Muscle layer of colon (tissue), 2 donors: ENCODE results near the gene CDH11.

Experiments used
- H3K27ac ChIP-seq: one replicate; pipeline ENCODE4 v1.7.0; 2013; ENCODE audit warnings: low read depth, mild to moderate bottlenecking, low read length, moderate library complexity
- H3K27me3 ChIP-seq, 2 donors: one replicate each; pipeline ENCODE4 v1.7.0; 2013; ENCODE audit warnings: low read length in 2 of 2, mild to moderate bottlenecking in 2 of 2; ENCODE audit not compliant: insufficient read depth in 2 of 2, control insufficient read depth in 1 of 2
- H3K36me3 ChIP-seq: one replicate; pipeline ENCODE4 v1.7.0; 2013; ENCODE audit warnings: mild to moderate bottlenecking, low read length; ENCODE audit not compliant: insufficient read depth
- H3K4me1 ChIP-seq: one replicate; pipeline ENCODE4 v1.7.0; 2013; ENCODE audit warnings: mild to moderate bottlenecking, low read length; ENCODE audit not compliant: insufficient read depth
- H3K4me3 ChIP-seq, 2 donors: one replicate each; pipeline ENCODE4 v1.7.0; 2013; ENCODE audit warnings: low read length in 2 of 2, low read depth in 1 of 2, mild to moderate bottlenecking in 1 of 2, moderate library complexity in 1 of 2
- H3K9ac ChIP-seq: one replicate; pipeline ENCODE4 v1.7.0; 2013; ENCODE audit warnings: low read length
- H3K9me3 ChIP-seq: one replicate; pipeline ENCODE4 v1.7.0; 2013; ENCODE audit warnings: mild to moderate bottlenecking, low read length
- donor health status: abdominal sarcoma.
- donor health status: Adenocarcinoma of cecum.

The CDH11 gene

DNA sequence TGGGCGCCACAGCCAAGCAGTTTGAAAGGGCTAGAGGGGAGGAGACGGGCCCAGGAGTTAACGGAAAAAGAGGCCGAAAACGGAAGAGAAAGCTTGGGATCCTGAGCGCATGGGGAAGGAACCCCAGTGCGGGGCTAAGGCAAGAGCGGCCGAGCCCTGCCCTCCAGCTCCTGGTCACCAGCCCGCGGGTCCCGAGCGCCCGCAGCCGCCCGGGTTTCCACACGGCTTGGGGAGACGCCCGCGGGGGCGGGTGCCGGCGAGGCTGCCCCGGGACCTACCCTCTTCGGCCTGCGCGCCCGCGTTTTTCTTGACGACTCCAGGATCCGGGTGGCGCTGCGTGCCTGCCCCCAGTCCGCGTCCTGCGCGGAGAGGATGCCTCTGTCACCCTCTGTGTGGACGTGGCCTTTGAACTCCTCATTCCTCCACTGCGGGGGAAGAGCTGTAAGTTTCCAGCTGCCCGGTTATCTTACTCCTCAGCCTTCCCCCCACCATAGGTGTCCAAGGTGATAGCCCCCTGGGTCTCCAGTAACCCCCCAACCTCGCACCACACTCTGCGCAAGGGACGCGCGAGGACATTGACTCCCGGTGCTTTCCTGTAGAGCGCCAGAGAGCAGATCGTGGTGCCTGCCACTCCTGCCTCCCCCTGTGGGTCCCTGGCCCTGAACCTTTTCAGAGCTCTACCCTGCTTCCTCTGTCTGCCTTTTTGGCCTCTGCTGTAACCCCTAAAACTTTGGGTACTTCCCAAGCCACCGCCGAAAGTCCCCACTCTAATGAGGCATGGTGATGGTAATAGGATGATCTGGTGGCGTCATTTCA is 1.7 kb upstream of the CDH11 start:
- peaks cover 24% of the 10 kb centered on the region for H3K4me1 ChIP-seq
- no peaks in the 10 kb centered on the region for H3K9me3 ChIP-seq
- no peaks in the 10 kb centered on the region for H3K27me3 ChIP-seq
- peak overlapping the region; percentile 72 to 91 for H3K4me3 ChIP-seq
- peak overlapping the region; percentile 82 for H3K27ac ChIP-seq
- H3K36me3 ChIP-seq, result no peaks in the 10 kb centered on the region
- H3K9ac ChIP-seq, result peak overlapping the region; percentile 53

DNA sequence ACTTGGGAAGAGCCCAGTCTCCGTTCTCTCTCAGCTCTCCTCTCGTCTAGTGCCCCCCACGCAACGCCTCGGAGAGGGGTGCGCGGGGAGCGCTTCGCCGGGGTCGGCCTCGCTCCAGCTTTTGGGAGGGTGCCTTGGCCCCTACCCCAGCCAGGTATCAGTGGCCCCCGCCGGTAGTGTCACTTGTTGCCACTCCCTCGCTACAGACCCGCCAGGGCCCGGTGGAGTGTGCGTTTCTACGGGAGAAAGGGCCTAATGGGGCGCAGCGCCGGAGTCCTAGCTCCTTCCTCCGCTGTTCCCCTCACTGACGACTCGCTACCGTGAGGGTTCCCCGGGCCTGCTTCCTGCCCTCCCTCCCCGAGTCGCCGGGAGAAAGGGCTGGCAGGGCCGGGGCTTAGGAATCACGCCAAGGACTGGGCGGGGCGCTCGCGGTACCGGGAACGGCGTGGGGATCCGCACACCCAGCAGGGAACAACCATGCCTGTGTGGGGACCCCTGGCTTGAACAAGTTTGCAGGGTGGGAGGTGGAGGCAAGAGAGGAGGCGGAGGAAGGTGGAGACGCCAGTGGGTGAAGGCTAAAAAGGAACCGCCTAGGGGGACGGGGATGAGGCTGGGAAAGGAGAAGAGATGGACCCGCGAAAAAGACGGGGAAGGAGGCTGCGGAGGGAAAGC is 997 bp upstream of the CDH11 start:
- H3K9ac ChIP-seq, result peak overlapping the region; percentile 53
- H3K4me1 ChIP-seq, result peaks cover 30% of the 10 kb centered on the region
- H3K4me3 ChIP-seq, result peak overlapping the region; percentile 72 to 91
- no peaks in the 10 kb centered on the region for H3K9me3 ChIP-seq
- H3K27ac ChIP-seq, result peak overlapping the region; percentile 82
- no peaks in the 10 kb centered on the region for H3K36me3 ChIP-seq
- H3K27me3 ChIP-seq, result no peaks in the 10 kb centered on the region

DNA sequence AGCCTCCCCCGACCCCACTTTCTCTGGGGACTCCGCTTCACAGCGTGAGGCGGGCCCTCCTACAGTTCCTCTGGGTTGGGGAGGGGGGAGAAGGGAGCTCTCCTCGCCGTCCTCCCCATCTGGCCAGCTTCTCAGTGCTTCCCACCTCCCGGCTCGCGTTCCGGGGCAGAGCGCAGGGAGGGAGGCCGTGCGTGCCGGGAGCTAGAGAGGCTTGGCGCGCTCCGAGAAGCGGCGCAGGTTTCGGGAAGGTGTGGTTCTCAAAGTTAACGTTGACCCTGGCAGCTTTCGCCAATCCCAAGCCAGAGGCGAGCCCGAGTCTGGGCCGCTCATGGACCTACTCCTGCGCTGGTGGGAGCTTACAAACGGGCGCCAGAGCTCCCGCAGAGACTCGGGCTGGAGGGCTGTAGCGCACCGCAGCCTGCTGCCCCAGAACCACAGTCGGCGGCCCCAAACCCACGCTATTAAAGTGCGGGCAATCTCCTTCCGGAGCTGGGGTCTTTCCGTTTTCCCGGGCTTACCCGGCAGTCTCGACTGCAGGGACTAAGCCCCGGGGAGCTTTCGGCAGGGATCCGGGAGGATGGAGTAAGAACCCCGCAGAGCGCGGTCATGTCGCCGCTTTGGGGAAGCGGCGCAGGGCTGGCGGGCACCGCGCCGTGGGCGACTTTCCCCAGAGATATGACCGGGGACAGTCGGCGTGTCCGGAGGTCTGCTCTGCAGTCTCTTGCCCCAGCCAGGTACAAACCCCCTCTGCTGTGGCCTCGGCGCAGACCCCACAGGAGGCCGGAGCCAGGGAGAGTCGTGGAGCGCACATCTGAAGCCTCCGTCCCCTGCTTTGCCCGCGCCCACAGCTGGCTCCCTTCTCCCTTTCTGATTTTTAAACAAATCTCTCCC is 787 bp downstream of the CDH11 start:
- H3K9ac ChIP-seq, result peak overlapping the region; percentile 47

DNA sequence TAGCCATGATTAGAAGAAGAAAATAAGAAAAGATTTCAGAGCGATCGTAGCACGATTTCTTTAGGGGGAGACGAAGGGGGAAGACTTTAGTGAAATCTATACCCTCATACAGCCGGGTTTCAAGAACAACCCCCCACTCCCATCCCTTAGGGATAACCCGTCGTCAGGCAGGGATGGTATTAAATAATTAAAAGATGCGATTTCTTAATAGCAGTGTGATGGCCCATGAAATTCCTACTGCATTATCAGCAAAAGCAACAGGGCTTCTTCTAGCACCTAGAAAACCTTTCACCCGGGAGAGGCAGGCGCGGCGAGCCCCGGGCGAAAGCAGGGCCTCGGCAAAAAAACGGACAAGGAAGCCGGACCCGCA is 1.4 kb downstream of the CDH11 start:
- peak overlapping the region; percentile 48 for H3K27ac ChIP-seq
- H3K36me3 ChIP-seq, result no peaks in the 10 kb centered on the region
- H3K4me3 ChIP-seq, result peak overlapping the region; percentile 63 to 81
- H3K4me1 ChIP-seq, result peaks cover 45% of the 10 kb centered on the region
- no peaks in the 10 kb centered on the region for H3K27me3 ChIP-seq
- H3K9me3 ChIP-seq, result no peaks in the 10 kb centered on the region
- peak overlapping the region; percentile 12 for H3K9ac ChIP-seq

More for the DNA sequence above, 787 bp downstream of the CDH11 start:
- no peaks in the 10 kb centered on the region for H3K9me3 ChIP-seq
- H3K27ac ChIP-seq, result peak overlapping the region; percentile 70
- H3K36me3 ChIP-seq, result no peaks in the 10 kb centered on the region
- H3K4me3 ChIP-seq, result peak overlapping the region; percentile 63 to 81
- peaks cover 43% of the 10 kb centered on the region for H3K4me1 ChIP-seq
- H3K27me3 ChIP-seq, result no peaks in the 10 kb centered on the region

DNA sequence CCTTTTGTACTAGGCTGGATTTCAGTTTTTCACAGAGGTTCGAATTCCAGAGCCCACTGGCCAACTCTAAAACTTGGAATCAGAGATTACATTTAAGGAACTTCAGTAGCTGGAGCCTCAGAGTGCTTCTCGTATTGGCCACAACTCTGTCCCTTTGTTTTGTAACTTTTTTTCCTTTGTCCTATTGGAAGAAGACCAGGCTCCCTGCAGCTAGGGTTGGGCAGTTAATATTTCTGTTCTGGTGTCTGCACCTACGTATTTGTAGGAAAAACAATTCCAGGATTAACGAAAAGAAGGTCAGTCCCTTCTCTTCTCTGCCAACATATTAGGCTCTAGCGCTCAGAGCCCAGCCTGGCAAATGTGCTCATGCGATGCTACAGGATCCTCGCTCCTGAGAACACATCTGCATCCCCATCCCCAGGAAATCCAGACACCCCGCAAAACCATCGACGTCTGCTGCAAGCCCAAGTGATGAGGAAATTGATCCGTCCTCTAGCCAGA is 1.9 kb downstream of the CDH11 start:
- Histone ChIP-seq H3K9me3 (no peaks in the 10 kb centered on the region), H3K4me1 (peaks cover 45% of the 10 kb centered on the region), H3K36me3 (no peaks in the 10 kb centered on the region), H3K4me3 (peak overlapping the region in 1 of 2 donors; percentile 81), H3K27ac (peak overlapping the region; percentile 57), H3K27me3 (no peaks in the 10 kb centered on the region), H3K9ac (peak overlapping the region; percentile 12)

DNA sequence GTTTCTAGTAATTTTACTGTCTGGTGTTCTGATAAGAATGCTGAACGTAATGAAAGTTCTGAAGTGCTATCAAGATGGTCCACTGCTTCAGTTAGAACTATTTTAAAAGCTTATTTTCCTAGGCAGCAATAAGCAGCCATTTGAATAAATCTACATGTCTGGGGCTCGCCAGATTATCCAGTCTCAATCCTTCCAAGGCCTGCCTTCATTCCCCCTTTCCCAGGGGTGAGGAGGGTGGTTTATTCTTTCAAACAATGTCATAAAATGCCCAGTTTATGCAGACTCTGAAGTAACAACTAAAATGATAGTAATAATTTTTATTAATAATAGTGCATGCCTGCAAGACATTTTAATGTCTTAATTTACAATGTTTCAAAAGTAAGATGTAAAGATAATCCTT is 2.4 kb downstream of the CDH11 start:
- H3K9ac ChIP-seq, result no peak overlapping the region

DNA sequence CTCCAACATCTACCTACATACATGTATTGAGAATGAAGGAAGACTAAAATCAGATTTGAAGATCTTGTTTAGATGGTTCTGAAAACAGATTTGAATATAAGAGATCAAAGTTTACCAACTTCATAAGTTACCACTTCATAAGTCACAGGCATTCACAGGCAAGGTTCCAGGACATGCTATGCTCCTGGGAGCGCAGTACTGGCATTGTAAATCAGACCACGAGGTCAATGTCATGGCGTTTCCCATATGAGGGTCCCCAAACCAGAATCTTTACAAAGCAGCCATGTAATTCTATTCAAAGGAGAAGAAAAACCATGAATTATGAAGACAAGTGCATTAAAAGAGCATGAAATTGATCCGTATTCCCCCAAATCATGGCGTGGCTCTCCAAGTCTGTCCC is 3.0 kb downstream of the CDH11 start:
- H3K27ac ChIP-seq, result no peak overlapping the region
- no peak overlapping the region for H3K9ac ChIP-seq
- H3K27me3 ChIP-seq, result no peaks in the 10 kb centered on the region
- no peak overlapping the region for H3K4me3 ChIP-seq
- H3K36me3 ChIP-seq, result no peaks in the 10 kb centered on the region
- no peaks in the 10 kb centered on the region for H3K9me3 ChIP-seq
- peaks cover 42% of the 10 kb centered on the region for H3K4me1 ChIP-seq

More for the DNA sequence above, 2.4 kb downstream of the CDH11 start:
- H3K9me3 ChIP-seq, result no peaks in the 10 kb centered on the region
- peaks cover 45% of the 10 kb centered on the region for H3K4me1 ChIP-seq
- H3K4me3 ChIP-seq, result no peak overlapping the region
- no peaks in the 10 kb centered on the region for H3K27me3 ChIP-seq
- no peaks in the 10 kb centered on the region for H3K36me3 ChIP-seq
- peak overlapping the region; percentile 57 for H3K27ac ChIP-seq

DNA sequence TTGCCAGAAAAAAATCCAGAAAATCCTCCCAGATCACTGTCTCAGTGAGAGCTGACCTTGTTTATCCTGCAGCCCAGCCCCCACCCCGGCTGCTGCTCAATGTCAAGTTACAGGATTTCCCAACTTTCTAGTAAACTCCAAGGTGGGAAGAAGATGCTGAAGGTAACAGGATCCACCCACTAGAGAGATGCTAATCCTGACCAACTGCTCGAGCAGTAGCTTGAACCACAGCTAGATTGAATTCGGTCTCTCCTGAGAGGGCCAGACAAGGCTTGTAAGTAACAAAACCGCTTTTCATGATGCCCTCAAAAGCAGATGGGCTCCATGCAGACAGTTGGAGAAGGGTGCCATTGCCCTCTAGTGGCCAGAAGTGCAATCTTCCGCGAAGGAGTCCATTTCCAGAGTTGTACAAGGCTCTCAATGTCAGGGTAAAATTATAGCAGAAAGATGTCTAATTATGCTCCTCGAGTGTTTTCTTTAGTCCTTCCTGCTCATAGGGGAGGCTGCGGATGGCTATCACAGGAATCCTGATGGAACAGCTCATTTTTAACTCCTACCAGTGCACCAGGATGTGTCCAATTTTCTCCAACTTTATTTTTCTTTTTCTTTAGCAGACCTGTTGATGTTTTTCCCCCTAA is 3.9 kb downstream of the CDH11 start:
- H3K4me1 ChIP-seq, result peaks cover 40% of the 10 kb centered on the region
- no peaks in the 10 kb centered on the region for H3K36me3 ChIP-seq
- H3K27ac ChIP-seq, result no peak overlapping the region
- no peak overlapping the region for H3K9ac ChIP-seq
- H3K9me3 ChIP-seq, result no peaks in the 10 kb centered on the region
- H3K27me3 ChIP-seq, result no peaks in the 10 kb centered on the region
- no peak overlapping the region for H3K4me3 ChIP-seq

DNA sequence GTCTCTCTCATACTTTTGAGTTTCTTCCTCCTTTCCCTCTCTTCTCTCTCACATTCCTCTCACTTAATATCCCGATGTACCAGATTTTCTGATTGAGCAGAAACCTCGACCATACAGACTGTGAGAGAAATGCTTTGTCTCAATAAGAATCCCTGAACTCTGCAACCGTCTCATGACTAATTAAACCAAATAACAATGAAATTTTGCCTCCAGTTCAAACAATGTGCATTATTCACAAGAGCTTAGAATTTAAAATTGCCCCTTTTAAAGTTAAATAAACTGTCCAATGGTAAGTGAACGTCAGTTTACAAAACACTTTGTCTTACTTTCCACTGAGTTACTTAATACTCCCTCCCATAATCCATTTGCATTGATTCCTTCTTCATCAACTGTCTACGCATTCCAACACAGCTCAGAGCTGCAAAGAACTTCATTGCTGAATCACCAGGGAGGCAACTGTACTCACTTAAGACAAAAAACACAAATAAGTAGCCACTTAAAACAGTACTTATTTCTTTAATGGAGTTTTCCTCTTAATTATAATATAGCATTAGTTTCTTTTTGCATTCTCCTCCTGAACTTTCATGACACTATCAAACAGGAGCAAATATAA is 4.9 kb downstream of the CDH11 start:
- Histone ChIP-seq H3K4me3 (no peak overlapping the region), H3K9ac (no peak overlapping the region), H3K27me3 (no peaks in the 10 kb centered on the region)

DNA sequence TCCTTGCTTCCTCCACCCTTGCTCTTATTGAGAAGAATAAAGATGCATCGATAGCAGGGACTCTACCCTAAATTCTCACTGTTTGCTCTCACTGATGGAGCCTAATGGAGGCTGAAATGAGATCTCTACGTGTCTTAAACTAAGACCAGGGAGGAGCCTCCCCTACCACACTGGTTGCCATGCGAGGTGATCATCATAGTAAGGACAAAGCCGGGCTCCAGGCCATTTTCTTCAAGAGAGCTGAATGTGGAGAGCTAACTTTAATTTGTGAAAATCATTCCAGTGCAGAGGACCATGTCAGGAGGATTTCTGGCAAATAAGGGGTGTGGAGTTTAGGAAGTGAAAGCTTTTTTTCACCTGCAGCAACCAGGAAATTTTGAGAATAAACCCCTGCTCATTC is 5.6 kb downstream of the CDH11 start:
- Histone ChIP-seq H3K27me3 (no peaks in the 10 kb centered on the region), H3K4me3 (no peak overlapping the region), H3K36me3 (no peaks in the 10 kb centered on the region), H3K4me1 (peaks cover 40% of the 10 kb centered on the region), H3K9me3 (no peaks in the 10 kb centered on the region), H3K27ac (no peak overlapping the region), H3K9ac (no peak overlapping the region)

More for the DNA sequence above, 4.9 kb downstream of the CDH11 start:
- Histone ChIP-seq H3K36me3 (no peaks in the 10 kb centered on the region), H3K9me3 (no peaks in the 10 kb centered on the region), H3K4me1 (peaks cover 40% of the 10 kb centered on the region), H3K27ac (no peak overlapping the region)
